Stimulated activated CD4-positive, alpha-beta T cell treated with anti-CD3 and anti-CD28 coated beads, Interleukin-12 subunit alpha, Interleukin-12 subunit beta, amount 100 ng/mL, for 4 hours (primary cell): ENCODE measurements around the gene RBM26.
"Not testable (repeated sequence)": the region's sequence is repeated elsewhere in the genome, so short reads cannot be mapped to it uniquely, and the experiment has no call there.

Source experiments
- DNase-seq: peaks from one replicate; pipeline ENCODE4 v3.0.0-alpha.2; 2020

The RBM26 gene

DNA sequence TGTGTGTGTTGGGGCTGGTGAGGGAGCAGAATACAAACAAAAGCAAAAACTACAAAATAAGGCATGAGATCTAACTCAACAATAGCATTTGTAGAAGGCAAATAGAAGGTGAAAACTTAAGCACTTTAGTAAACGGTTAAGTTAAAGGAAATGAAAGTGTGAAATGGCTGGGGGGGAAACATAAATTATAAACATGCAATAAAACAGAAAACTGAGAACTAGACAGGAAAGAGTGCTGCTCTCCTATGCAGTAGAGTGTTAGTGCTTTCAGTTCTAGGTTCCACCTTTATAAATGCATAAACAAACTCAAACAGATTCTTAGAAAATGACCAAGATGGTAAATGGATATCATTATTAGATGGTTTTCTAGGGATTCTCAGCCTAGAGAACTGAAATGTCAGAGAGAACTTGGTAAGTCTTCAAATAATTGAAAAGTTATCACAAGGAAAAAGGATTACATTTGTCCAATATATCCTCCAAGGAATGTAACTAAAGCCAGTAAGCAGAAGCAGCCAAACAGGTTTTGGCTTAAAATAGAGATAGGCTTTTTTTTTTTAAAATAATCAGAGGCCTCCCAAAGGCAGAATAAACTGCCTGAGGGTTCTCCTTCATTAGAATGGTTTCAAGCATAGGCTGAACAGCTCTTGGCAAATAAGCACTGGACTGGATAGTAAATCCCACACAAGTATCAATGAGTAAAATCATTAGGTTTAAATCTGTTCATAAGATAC is 23.3 kb downstream of the RBM26 start:
- DNase-seq, result no peak

- DNase-seq, result no peak
These were observed 25.1 kb downstream of the RBM26 start for GRCh38 chr13:79380997-79381396.

- DNase-seq, result no peak
These were observed 26.8 kb downstream of the RBM26 start for GRCh38 chr13:79379274-79379673.

GRCh38 chr13:79376843-79377242 is 29.2 kb downstream of the RBM26 start:
- no peak for DNase-seq

GRCh38 chr13:79374578-79374977 is 31.5 kb downstream of the RBM26 start:
- DNase-seq, result no peak

DNA sequence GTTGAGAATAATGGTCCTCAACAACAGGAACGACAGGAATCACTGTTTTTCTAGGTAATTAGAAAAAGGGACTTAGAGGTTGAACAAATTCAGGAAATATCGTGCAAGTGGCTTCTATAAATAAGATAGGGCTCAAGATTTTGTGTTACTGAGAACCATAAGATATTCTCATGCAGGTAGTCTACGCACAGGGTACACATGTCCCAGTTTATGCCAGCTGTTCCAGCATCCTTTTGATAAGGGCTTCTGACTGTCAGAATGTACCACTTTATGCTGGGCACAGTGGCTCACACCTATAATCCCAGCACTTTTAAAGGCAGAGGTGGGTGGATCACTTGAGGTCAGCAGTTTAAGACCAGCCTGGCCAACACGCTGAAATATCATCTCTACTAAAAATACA is 32.1 kb downstream of the RBM26 start:
- no peak for DNase-seq

GRCh38 chr13:79369226-79369625 is 36.8 kb downstream of the RBM26 start:
- DNase-seq, result no peak

DNA sequence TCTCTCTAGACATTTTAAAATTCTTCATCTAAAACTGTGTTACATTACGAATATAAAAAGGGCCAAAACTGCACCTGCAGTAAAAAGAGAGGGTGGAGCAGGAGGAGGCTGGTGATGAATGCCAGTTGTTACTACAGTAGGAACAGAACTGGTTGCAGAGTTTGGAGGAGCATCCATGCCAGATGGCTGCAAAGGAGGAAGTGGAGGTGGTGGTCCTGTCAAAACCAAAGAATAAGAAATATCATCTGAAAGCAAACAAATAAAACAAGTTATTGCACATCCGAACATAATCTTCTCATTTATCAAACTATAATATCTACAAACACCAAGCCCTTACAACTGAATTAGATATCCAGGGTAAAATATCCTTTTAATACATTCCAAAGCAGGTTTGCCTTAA is 40.1 kb downstream of the RBM26 start:
- DNase-seq, result no peak

- no peak for DNase-seq
These were observed 44.8 kb downstream of the RBM26 start for GRCh38 chr13:79361299-79361698.

- no peak for DNase-seq
These were observed 46.0 kb downstream of the RBM26 start for GRCh38 chr13:79360095-79360494.

DNA sequence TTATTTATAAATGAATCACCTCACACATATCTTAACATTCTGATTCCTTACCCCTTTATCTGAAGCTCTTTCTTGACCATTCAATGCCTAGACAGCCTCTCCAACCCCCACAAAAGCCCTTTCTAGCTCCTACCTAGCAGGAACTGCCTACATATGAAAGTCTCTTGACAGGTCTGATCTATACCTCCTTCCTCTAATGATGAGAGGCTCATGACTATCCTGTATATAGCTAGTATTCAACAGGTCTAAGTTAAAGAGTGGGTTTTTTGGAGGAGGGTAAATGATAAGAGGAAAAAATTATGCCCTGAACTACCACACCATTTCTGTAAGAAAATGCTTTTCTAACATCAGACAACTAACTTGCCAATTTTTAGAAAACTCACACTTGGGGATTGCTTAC is 47.0 kb downstream of the RBM26 start:
- DNase-seq, result no peak

GRCh38 chr13:79354285-79354684 is 51.8 kb downstream of the RBM26 start:
- no peak for DNase-seq

DNA sequence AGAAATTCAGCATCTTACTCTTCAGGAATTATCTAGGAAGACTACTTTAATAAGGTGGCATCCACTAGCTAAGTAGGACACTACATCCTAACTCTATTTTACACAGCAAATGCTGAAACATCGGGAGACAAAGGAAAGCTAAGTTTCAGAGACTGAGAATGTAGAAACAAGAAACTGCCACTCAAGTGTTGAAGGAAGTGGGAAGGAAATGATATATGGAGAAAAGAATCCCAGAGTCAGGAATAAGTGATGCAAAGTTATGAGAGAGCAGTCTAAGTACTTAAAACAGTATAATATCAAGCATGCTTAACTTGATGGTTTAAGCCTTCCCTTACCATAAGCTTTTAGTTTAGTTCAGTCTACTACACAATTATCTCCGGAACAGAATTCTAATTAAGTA is 52.4 kb downstream of the RBM26 start:
- DNase-seq, result no peak

DNA sequence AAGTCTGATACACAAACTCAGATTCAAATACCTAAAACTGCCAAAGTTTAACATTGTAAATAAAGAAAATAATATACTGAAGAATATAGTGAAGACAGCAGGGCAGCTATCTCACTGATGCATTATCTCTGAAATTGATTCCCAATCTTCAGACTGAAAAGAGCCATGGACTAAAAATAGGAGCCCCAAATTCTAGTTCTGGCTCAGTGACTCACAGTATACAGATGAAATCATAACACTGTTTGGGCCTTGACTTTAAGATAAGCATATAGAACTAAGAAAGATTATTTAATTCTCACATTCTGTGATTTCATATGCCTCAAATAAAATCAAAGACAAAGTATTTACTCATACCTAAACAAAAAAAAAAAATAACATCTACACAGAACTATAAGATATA is 53.9 kb downstream of the RBM26 start:
- no peak for DNase-seq

DNA sequence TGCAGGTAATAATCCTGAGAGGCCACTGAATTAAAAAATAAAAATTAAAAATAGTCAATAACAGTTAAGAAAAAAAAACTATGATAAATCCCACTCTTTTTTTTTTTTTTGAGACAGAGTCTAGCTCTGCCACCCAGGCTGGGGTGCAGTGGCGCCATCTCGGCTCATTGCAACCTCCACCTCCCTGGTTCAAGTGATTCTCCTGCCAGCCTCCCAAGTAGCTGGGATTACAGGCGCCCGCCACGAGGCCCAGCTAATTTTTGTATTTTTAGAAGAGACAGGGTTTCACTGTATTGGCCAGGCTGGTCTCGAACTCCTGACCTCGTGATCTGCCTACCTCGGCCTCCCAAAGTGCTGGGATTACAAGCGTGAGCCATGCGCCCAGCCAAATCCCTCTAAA is 56.4 kb downstream of the RBM26 start:
- DNase-seq, result not testable (repeated sequence)

DNA sequence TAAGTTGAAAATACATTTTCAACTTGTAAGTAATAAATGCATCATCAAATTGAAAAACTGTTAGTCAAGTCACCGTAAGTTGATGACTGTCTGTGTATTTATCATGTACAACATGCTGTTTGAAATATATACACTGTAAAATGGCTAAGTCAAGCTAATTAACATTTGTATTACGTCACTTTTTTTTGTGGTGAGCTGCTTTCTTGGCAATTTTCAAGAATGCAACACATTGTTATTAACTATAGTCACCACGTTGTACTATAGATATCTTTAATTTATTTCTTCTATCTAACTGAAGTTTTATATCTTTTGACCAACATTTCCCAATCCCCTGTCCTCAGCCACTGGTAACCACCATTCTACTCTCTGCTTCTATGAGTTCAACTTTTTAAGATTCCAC is 57.0 kb downstream of the RBM26 start:
- no peak for DNase-seq

GRCh38 chr13:79346300-79346914 is 59.6 kb downstream of the RBM26 start:
- DNase-seq, result no peak

DNA sequence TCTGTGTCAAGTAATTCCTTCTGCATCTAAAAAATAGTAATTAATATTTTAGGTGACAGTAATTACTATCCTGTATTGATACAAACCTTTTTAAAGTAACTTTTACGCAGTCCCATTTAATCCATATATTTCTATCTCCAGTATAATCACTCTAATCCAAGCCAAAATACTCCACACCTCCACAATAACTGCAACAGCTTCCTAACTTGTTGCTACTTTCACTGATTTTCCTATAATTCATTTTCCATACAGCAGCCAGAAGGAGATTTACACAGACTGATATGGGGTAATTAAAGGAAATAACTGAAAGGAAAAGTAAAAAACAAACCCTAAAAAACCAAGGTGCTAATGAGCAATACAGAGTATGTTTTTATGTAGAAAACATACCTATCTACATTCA is 64.9 kb downstream of the RBM26 start:
- DNase-seq, result no peak

DNA sequence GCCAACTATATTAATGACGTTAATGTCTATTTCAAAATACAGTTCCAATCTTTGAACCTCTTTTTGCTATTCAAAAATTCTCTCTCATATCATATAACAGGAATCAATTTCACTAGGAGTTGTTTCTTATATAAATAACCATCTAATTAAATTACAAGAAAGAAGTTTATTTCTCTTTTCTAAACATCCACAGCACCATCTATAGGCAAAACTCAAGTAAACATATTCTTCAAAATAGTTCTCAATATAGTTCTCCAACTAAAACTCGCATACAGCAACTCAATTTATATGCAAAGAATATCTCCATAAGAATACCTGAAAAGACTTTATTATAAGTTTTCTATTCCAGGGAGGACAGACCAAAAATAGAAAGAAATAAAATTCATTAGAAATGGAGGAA is 65.6 kb downstream of the RBM26 start:
- no peak for DNase-seq

GRCh38 chr13:79338343-79338742 is 67.7 kb downstream of the RBM26 start:
- DNase-seq, result no peak

- no peak for DNase-seq
These were observed 69.1 kb downstream of the RBM26 start for GRCh38 chr13:79336966-79337365.

- DNase-seq, result no peak
These were observed 77.5 kb downstream of the RBM26 start for GRCh38 chr13:79328510-79328909.

- no peak for DNase-seq
These were observed 85.6 kb downstream of the RBM26 start for GRCh38 chr13:79320433-79320832.

GRCh38 chr13:79318664-79319063 is 87.4 kb downstream of the RBM26 start:
- no peak for DNase-seq

DNA sequence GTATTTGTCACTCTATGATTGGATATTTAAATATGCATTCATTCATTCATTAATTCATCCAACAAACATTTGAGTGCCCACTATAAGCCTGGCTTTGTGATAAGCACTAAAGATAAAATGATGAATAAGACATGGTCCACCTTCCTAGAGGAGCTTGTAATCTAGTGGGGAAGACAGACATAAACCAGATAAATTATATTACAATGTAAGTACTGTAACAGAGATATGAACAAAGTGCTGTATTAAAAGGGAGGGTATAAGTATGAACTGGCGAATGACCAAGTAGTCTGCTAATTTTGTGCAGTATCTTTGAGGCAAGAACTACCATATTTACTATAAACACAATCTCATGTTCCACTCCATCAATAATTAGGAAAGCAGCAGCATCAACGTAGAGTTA is 88.2 kb downstream of the RBM26 start:
- DNase-seq, result no peak
